ENCODE measurements around the gene CDH7. TPM values are rescaled to one million over a fixed set of nuclear protein-coding genes. Genes with fewer than 3 reads are reported as not detected.

The CDH7 gene
- polyA plus RNA-seq, 1 experiment = not detected

GRCh38 chr18:65790604-65791003 lies 39.8 kb downstream of the CDH7 start:
- CTCF ChIA-PET = no interaction called here

DNA sequence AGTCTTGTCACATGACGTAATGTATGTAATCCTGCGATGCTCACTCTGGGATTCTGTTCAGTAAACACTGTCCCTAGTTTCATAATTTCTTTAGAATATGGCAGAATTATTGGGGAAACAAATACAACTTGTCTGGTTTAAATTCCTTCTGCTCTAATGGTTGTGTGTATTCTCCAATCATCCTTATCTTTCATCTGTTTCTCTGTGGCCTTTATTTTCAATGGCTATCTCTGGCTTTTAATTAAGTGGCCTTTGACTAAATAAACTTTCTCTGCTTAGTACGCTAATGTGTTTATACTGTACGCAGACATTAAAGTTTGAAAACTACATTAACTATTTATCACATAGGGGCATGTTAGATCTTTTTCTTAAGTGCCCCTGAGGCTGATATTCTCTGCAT lies 40.9 kb downstream of the CDH7 start:
- DNase-seq (ENCODE audit: low read depth, low spot score) = no peak
- ChIA-PET POLR2A (no interaction called here), CTCF (no interaction called here)

More at GRCh38 chr18:65790604-65791003, 39.8 kb downstream of the CDH7 start:
- Histone ChIP-seq H3K4me3 (ENCODE audit: low read depth, low read length) (no peak overlapping the region), H3K27ac (ENCODE audit: low read depth, low read length) (no peak overlapping the region), H3K27me3 (ENCODE audit: control insufficient read depth, insufficient read depth, low read length) (no peaks in the 10 kb centered on the region), H3K9me3 (ENCODE audit: control insufficient read depth, insufficient read depth, low read length) (peaks cover 9% of the 10 kb centered on the region)
- POLR2A ChIA-PET = no interaction called here
- no peak for DNase-seq (ENCODE audit: low read depth, low spot score)
- no peak for TF ChIP-seq CTCF (IDR thresholded peaks at IDR 0.05; ENCODE audit: low read depth, low read length)

DNA sequence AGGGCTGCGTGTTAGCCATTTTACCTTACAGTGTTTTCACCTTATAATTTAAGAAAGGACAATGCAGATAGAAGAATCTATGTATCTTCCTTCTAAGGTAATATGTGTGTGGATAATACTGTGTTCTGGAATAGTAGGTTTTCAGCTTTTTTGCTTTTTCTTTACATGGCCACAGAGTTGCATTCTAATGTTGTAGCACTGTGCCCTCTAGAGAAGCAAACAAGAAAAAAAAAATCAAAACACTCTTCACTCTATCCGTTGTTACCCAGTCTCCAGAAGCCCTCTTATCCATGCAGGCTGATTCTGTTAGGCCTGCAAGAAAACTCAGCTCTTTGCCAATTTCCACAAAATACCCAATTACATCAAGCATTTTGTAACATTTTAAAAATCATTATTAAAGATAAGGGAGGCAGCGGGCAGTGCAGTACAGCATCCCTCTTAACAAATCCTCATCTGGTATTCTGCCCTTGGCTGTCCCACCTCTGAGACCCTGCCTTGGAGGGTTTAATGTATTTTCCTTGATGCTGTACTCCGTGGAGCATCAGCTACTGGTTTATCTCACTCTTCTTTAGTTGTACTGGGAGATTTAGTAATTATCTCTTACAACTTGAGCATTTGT lies 41.8 kb downstream of the CDH7 start:
- H3K4me3 ChIP-seq (ENCODE audit: low read depth, low read length) = no peak overlapping the region
- H3K27me3 ChIP-seq (ENCODE audit: control insufficient read depth, insufficient read depth, low read length) = no peaks in the 10 kb centered on the region
- DNase-seq (ENCODE audit: low read depth, low spot score) = no peak
- TF ChIP-seq CTCF (IDR thresholded peaks at IDR 0.05; ENCODE audit: low read depth, low read length) = no peak
- ChIA-PET POLR2A (no interaction called here), CTCF (no interaction called here)
- peaks cover 6% of the 10 kb centered on the region for H3K9me3 ChIP-seq (ENCODE audit: control insufficient read depth, insufficient read depth, low read length)
- no peak overlapping the region for H3K27ac ChIP-seq (ENCODE audit: low read depth, low read length)

More for the DNA sequence above, 40.9 kb downstream of the CDH7 start:
- TF ChIP-seq CTCF (IDR thresholded peaks at IDR 0.05; ENCODE audit: low read depth, low read length) = no peak
- peaks cover 7% of the 10 kb centered on the region for H3K9me3 ChIP-seq (ENCODE audit: control insufficient read depth, insufficient read depth, low read length)
- no peak overlapping the region for H3K27ac ChIP-seq (ENCODE audit: low read depth, low read length)
- H3K27me3 ChIP-seq (ENCODE audit: control insufficient read depth, insufficient read depth, low read length) = no peaks in the 10 kb centered on the region
- no peak overlapping the region for H3K4me3 ChIP-seq (ENCODE audit: low read depth, low read length)

- TF ChIP-seq CTCF (IDR thresholded peaks at IDR 0.05; ENCODE audit: low read depth, low read length) = no peak
- Histone ChIP-seq H3K27me3 (ENCODE audit: control insufficient read depth, insufficient read depth, low read length) (no peaks in the 10 kb centered on the region), H3K27ac (ENCODE audit: low read depth, low read length) (no peak overlapping the region), H3K9me3 (ENCODE audit: control insufficient read depth, insufficient read depth, low read length) (peaks cover 11% of the 10 kb centered on the region; the same call in 1 of the 2 replicates), H3K4me3 (ENCODE audit: low read depth, low read length) (no peak overlapping the region)
- no peak for DNase-seq (ENCODE audit: low read depth, low spot score)
- ChIA-PET POLR2A (no interaction called here), CTCF (no interaction called here)
These were observed 57.9 kb downstream of the CDH7 start for GRCh38 chr18:65808759-65809158.

DNA sequence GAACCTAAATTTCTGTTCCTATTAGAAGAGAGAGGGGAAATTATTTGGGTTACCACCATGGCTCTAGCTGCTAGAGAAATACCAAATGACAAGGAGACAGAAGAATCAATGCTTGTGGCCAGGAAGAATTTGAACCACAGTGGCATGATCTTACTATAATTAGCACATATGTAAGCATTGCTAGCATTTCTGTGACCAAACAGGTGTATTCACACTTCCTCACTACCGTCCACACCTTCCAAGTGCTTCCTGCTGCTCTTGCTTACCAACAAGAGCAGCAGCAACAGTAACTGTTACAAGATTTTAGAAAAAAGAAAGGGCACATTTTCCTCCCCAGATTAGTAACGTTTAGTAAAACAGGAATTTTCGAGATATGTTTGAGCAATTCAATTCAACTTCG lies 60.5 kb downstream of the CDH7 start:
- H3K27me3 ChIP-seq (ENCODE audit: control insufficient read depth, insufficient read depth, low read length) = no peaks in the 10 kb centered on the region
- no peak for TF ChIP-seq CTCF (IDR thresholded peaks at IDR 0.05; ENCODE audit: low read depth, low read length)
- ChIA-PET CTCF (no interaction called here), POLR2A (no interaction called here)
- no peak for DNase-seq (ENCODE audit: low read depth, low spot score)
- H3K4me3 ChIP-seq (ENCODE audit: low read depth, low read length) = no peak overlapping the region
- peaks cover 6% of the 10 kb centered on the region; the same call in 1 of the 2 replicates for H3K9me3 ChIP-seq (ENCODE audit: control insufficient read depth, insufficient read depth, low read length)
- no peak overlapping the region for H3K27ac ChIP-seq (ENCODE audit: low read depth, low read length)

Measured in AG04450 (cell line).